ENCODE data around the gene C2orf72. TPM values are rescaled to one million over a fixed set of nuclear protein-coding genes. Genes with fewer than 3 reads are reported as not detected.

The C2orf72 gene
- total and polyA plus RNA-seq, 2 of the 13 experiments (the other 11 are each of a cell fraction or from before 2014, with no cell fraction given) = 147 to 203 TPM

- TF ChIP-seq TEAD3 (CRISPR knock-in tag; optimal IDR thresholded peaks at IDR 0.05; ENCODE audit: borderline replicate concordance) (no peak), IRF2 (CRISPR knock-in tag; IDR thresholded peaks at IDR 0.05) (no peak), AGO1 (IDR thresholded peaks at IDR 0.05; ENCODE audit: low read depth, low read length, poor library complexity, severe bottlenecking) (no peak), RBAK (CRISPR knock-in tag; IDR thresholded peaks at IDR 0.05) (no peak), SKIL (CRISPR knock-in tag; IDR thresholded peaks at IDR 0.05; ENCODE audit: borderline replicate concordance) (no peak), HMGXB4 (CRISPR knock-in tag; IDR thresholded peaks at IDR 0.05; ENCODE audit: borderline replicate concordance in 1 of 2, low read depth in 1 of 2) (0 out of 4 replicates have a peak, but pooled peaks have one; percentile 16 to 29), CEBPB (IDR thresholded peaks at IDR 0.05; ENCODE audit: borderline replicate concordance, low read depth, low read length) (no peak), ZNF274 (CRISPR knock-in tag; IDR thresholded peaks at IDR 0.05) (no peak), IKZF4 (CRISPR knock-in tag; IDR thresholded peaks at IDR 0.05; ENCODE audit: borderline replicate concordance, low read depth, not compliant biosample characterization) (peak; percentile 65), RBM39 (IDR thresholded peaks at IDR 0.05; ENCODE audit: low read depth, low read length, poor library complexity, severe bottlenecking) (peak; percentile 62), RBM22 (optimal IDR thresholded peaks at IDR 0.05; ENCODE audit: low read length) (no peak), ZNF234 (CRISPR knock-in tag; conservative IDR thresholded peaks at IDR 0.05) (no peak), ZNF337 (CRISPR knock-in tag; IDR thresholded peaks at IDR 0.05; ENCODE audit: borderline replicate concordance, low read depth) (no peak), BATF2 (CRISPR knock-in tag; IDR thresholded peaks at IDR 0.05) (no peak), BORCS8-MEF2B (CRISPR knock-in tag; IDR thresholded peaks at IDR 0.05) (peak; percentile 71), POLR2AphosphoS2 (IDR thresholded peaks at IDR 0.05; ENCODE audit: low read depth, low read length) (no peak), CSRNP2 (CRISPR knock-in tag; conservative IDR thresholded peaks at IDR 0.05; ENCODE audit: low read depth) (no peak), TCF7 (IDR thresholded peaks at IDR 0.05; ENCODE audit: low read depth) (no peak), GLI4 (CRISPR knock-in tag; IDR thresholded peaks at IDR 0.05; ENCODE audit: borderline replicate concordance) (no peak), ZNF704 (CRISPR knock-in tag; IDR thresholded peaks at IDR 0.05; ENCODE audit: borderline replicate concordance) (0 out of 2 replicates have a peak, but pooled peaks have one; percentile 27), FOXK1 (CRISPR knock-in tag; IDR thresholded peaks at IDR 0.05; ENCODE audit: borderline replicate concordance, low read depth) (no peak)
Observed at GRCh38 chr2:231038483-231039293, 1.4 kb downstream of the C2orf72 start (continued).

Data from HepG2 (cell line).